Measurements from ENCODE around the gene NFKBIA.

- TF ChIP-seq CTCF (IDR thresholded peaks at IDR 0.05), result no peak
- TF ChIP-seq ATF2 (CRISPR knock-in tag; IDR thresholded peaks at IDR 0.05; ENCODE audit: borderline replicate concordance, low read depth), result no peak
- TF ChIP-seq NFYB (CRISPR knock-in tag; conservative IDR thresholded peaks at IDR 0.05; ENCODE audit: low read depth), result no peak
- no peak for TF ChIP-seq ZNF121 (CRISPR knock-in tag; IDR thresholded peaks at IDR 0.05)
- no peak for TF ChIP-seq TEAD4 (CRISPR knock-in tag; IDR thresholded peaks at IDR 0.05)
- no peak for TF ChIP-seq JUN (CRISPR knock-in tag; IDR thresholded peaks at IDR 0.05)
- no peak for TF ChIP-seq FOXP4 (CRISPR knock-in tag; IDR thresholded peaks at IDR 0.05)
- TF ChIP-seq ARID4B (CRISPR knock-in tag; IDR thresholded peaks at IDR 0.05; ENCODE audit: borderline replicate concordance), result no peak
- TF ChIP-seq CBFB (CRISPR knock-in tag; IDR thresholded peaks at IDR 0.05; ENCODE audit: low read depth), result no peak
- no peak for TF ChIP-seq ATF3 (CRISPR knock-in tag; conservative IDR thresholded peaks at IDR 0.05)
- no peak for TF ChIP-seq MAX (CRISPR knock-in tag; IDR thresholded peaks at IDR 0.05)
- TF ChIP-seq MXD4 (CRISPR knock-in tag; IDR thresholded peaks at IDR 0.05; ENCODE audit: borderline replicate concordance), result no peak
- no peak for TF ChIP-seq ETV6 (CRISPR knock-in tag; IDR thresholded peaks at IDR 0.05)
- no peak for TF ChIP-seq SP1 (CRISPR knock-in tag; conservative IDR thresholded peaks at IDR 0.05)
These were observed 19.3 kb downstream of the NFKBIA start for GRCh38 chr14:35385042-35385839.
